ENCODE data around the gene FAM131A. TPM values are rescaled to one million over a fixed set of nuclear protein-coding genes. Genes with fewer than 3 reads are reported as not detected.

Gene FAM131A
- total RNA-seq, 1 experiment from 2014 or later, result 15.1 TPM

- POLR2A ChIA-PET (ENCODE audit: low non-redundant PET), result no interaction called here
- H3K4me3 ChIP-seq (ENCODE audit: low read depth, low read length, poor library complexity, severe bottlenecking), result no peak overlapping the region
- BruUV-seq (replicated peaks), result no TSS peak
- no peak overlapping the region for H3K27ac ChIP-seq (ENCODE audit: low read depth, low read length, poor library complexity, severe bottlenecking)
- peaks cover 13% of the 10 kb centered on the region for H3K27me3 ChIP-seq (replicated peaks; ENCODE audit: insufficient read depth, low read depth, low read length, poor library complexity)
- peaks cover 8% of the 10 kb centered on the region for H3K36me3 ChIP-seq (ENCODE audit: insufficient read depth, low read length, poor library complexity, severe bottlenecking)
- intact Hi-C loops (cut with micrococcal nuclease; ENCODE audit: unreplicated experiment), result loop anchor here (5.0 to 10.0 kb wide), 2 partner anchors 94 to 412 kb away; no protein-coding TSS in a partner anchor
- no peaks in the 10 kb centered on the region for H3K9me3 ChIP-seq (ENCODE audit: low read depth, low read length, poor library complexity, severe bottlenecking)
- TF ChIP-seq, protein P1, sequence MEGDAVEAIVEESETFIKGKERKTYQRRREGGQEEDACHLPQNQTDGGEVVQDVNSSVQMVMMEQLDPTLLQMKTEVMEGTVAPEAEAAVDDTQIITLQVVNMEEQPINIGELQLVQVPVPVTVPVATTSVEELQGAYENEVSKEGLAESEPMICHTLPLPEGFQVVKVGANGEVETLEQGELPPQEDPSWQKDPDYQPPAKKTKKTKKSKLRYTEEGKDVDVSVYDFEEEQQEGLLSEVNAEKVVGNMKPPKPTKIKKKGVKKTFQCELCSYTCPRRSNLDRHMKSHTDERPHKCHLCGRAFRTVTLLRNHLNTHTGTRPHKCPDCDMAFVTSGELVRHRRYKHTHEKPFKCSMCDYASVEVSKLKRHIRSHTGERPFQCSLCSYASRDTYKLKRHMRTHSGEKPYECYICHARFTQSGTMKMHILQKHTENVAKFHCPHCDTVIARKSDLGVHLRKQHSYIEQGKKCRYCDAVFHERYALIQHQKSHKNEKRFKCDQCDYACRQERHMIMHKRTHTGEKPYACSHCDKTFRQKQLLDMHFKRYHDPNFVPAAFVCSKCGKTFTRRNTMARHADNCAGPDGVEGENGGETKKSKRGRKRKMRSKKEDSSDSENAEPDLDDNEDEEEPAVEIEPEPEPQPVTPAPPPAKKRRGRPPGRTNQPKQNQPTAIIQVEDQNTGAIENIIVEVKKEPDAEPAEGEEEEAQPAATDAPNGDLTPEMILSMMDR (conservative IDR thresholded peaks at IDR 0.05; ENCODE audit: low read depth, low read length), result no peak
- no peak for TF ChIP-seq EZH2 (IDR thresholded peaks at IDR 0.05; ENCODE audit: borderline replicate concordance, low read depth, low read length, poor library complexity, severe bottlenecking)
- peaks cover 11% of the 10 kb centered on the region for H3K4me1 ChIP-seq (ENCODE audit: insufficient read depth, low read length, poor library complexity, severe bottlenecking)
- CTCF ChIA-PET, result no interaction called here
- DNase-seq (ENCODE audit: low spot score), result no peak
Observed at GRCh38 chr3:184372911-184373310, 35.5 kb downstream of the FAM131A start.

DNA sequence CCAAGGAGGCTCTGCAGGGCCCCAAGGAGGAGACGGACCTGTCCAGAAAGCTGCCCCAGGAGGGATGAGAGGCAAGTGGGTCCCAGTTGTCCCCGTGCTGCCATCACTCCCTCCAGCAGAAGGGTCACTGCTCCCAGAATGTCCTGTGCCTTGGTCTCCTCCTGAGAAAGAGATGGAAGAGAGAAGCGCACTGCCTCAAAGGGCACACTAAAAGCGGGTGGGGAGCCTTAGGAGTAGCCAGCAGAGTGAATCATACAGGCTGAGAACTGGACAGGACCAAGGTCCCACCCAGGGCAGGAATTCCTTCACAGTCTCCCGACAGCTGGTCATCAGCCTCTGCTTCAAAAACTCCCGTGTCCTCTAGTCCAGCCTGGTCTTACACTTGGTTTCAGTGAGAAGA is 36.0 kb downstream of the FAM131A start:
- Histone ChIP-seq H3K27ac (ENCODE audit: low read depth, low read length, poor library complexity, severe bottlenecking) (no peak overlapping the region), H3K9me3 (ENCODE audit: low read depth, low read length, poor library complexity, severe bottlenecking) (no peaks in the 10 kb centered on the region), H3K4me1 (ENCODE audit: insufficient read depth, low read length, poor library complexity, severe bottlenecking) (peaks cover 11% of the 10 kb centered on the region), H3K27me3 (replicated peaks; ENCODE audit: insufficient read depth, low read depth, low read length, poor library complexity) (peaks cover 18% of the 10 kb centered on the region), H3K4me3 (ENCODE audit: low read depth, low read length, poor library complexity, severe bottlenecking) (no peak overlapping the region), H3K36me3 (ENCODE audit: insufficient read depth, low read length, poor library complexity, severe bottlenecking) (peaks cover 3% of the 10 kb centered on the region)
- CTCF ChIA-PET, result no interaction called here
- intact Hi-C loops (cut with micrococcal nuclease; ENCODE audit: unreplicated experiment), result loop anchor here (5.0 to 10.0 kb wide), 2 partner anchors 94 to 411 kb away; no protein-coding TSS in a partner anchor
- TF ChIP-seq, protein P1 (conservative IDR thresholded peaks at IDR 0.05; ENCODE audit: low read depth, low read length), result no peak
- TF ChIP-seq EZH2 (IDR thresholded peaks at IDR 0.05; ENCODE audit: borderline replicate concordance, low read depth, low read length, poor library complexity, severe bottlenecking), result no peak
- no peak for DNase-seq (ENCODE audit: low spot score)
- POLR2A ChIA-PET (ENCODE audit: low non-redundant PET), result no interaction called here
- BruUV-seq (replicated peaks), result no TSS peak

- Histone ChIP-seq H3K4me3 (ENCODE audit: low read depth, low read length, poor library complexity, severe bottlenecking) (no peak overlapping the region), H3K9me3 (ENCODE audit: low read depth, low read length, poor library complexity, severe bottlenecking) (no peaks in the 10 kb centered on the region), H3K4me1 (ENCODE audit: insufficient read depth, low read length, poor library complexity, severe bottlenecking) (peaks cover 15% of the 10 kb centered on the region), H3K27ac (ENCODE audit: low read depth, low read length, poor library complexity, severe bottlenecking) (no peak overlapping the region), H3K27me3 (replicated peaks; ENCODE audit: insufficient read depth, low read depth, low read length, poor library complexity) (peaks cover 35% of the 10 kb centered on the region), H3K36me3 (ENCODE audit: insufficient read depth, low read length, poor library complexity, severe bottlenecking) (no peaks in the 10 kb centered on the region)
- ChIA-PET POLR2A (ENCODE audit: low non-redundant PET) (interaction anchor here (0.5 to 0.6 kb wide), 2 partner anchors 14 to 138 kb away, joined by 5 to 8 read pairs; no protein-coding TSS in a partner anchor), CTCF (no interaction called here)
- no TSS peak for BruUV-seq (replicated peaks)
- TF ChIP-seq EZH2 (IDR thresholded peaks at IDR 0.05; ENCODE audit: borderline replicate concordance, low read depth, low read length, poor library complexity, severe bottlenecking), result no peak
- TF ChIP-seq, protein P1 (conservative IDR thresholded peaks at IDR 0.05; ENCODE audit: low read depth, low read length), result no peak
- intact Hi-C loops (cut with micrococcal nuclease; ENCODE audit: unreplicated experiment), result loop anchor here (10.0 kb wide), 1 partner anchor 409 kb away; no protein-coding TSS in a partner anchor
- DNase-seq (ENCODE audit: low spot score), result no peak
Observed at GRCh38 chr3:184375747-184376461, 38.5 kb downstream of the FAM131A start.
